Body of pancreas (tissue), 4 donors: ENCODE measurements around the gene NFIC. TPM values are rescaled to one million over a fixed set of nuclear protein-coding genes. Genes with fewer than 3 reads are reported as not detected.
"Not testable (repeated sequence)": the region's sequence is repeated elsewhere in the genome, so short reads cannot be mapped to it uniquely, and the experiment has no call there.

Experiments used
- ATAC-seq: fragments of 150-250 bp; one replicate; pipeline ENCODE4 v1.9.1; 2016
- DNase-seq, 4 donors: peaks; one replicate each; pipeline ENCODE4 v3.0.0-alpha.2; 2019
- H3K27ac ChIP-seq, 4 donors: fragments of 200-600 bp; sonication (generic); 1 replicate in 3 of 4; 2 replicates in 1 of 4; pipeline versions ENCODE4 v1.5.1 to v1.6.1; 2016 to 2019; ENCODE audit warnings: mild to moderate bottlenecking in 1 of 4, mixed read lengths in 1 of 4, moderate library complexity in 1 of 4
- H3K27me3 ChIP-seq, 2 donors: fragments of 200-600 bp; sonication (generic); one replicate each; pipeline ENCODE4 v1.6.0; 2016; ENCODE audit warnings: mild to moderate bottlenecking in 1 of 2
- H3K36me3 ChIP-seq, 2 donors: fragments of 200-600 bp; sonication (generic); replicated peaks in 1 of 2; 2 replicates each; pipeline ENCODE4 v1.5.1; 2016; ENCODE audit warnings: low read depth in 2 of 2; ENCODE audit not compliant: insufficient read depth in 1 of 2
- H3K4me1 ChIP-seq: fragments of 200-600 bp; sonication (generic); one replicate; pipeline ENCODE4 v1.6.0; 2016
- H3K4me3 ChIP-seq, 2 donors: fragments of 200-600 bp; sonication (generic); 1 replicate in 1 of 2; 2 replicates in 1 of 2; pipeline ENCODE4 v1.5.1; 2016 to 2019
- H3K9me3 ChIP-seq, 3 donors: fragments of 200-600 bp; sonication (generic); 1 replicate in 2 of 3; 2 replicates in 1 of 3; pipeline ENCODE4 v1.5.1; 2016
- CTCF ChIP-seq, 7 experiments: fragments of 450-650 bp in 4 of 7; fragments of 200-600 bp in 3 of 7; sonication (generic) in 3 of 7; IDR thresholded peaks; one replicate each; pipeline ENCODE4 v1.5.1; 2016 to 2019; ENCODE audit warnings: antibody characterized with exemption in 7 of 7
- POLR2A ChIP-seq, 3 donors: fragments of 450-650 bp; IDR thresholded peaks; one replicate each; pipeline ENCODE4 v1.6.1; 2016; ENCODE audit warnings: antibody characterized with exemption in 3 of 3, mild to moderate bottlenecking in 2 of 3
- WGBS, 2 donors: methylation state at CpG; one replicate each; pipeline ENCODE4 v1.1.5; 2017; 5-methylcytosine and 5-hydroxymethylcytosine counted together
- intact Hi-C: fragments of 100-400 bp; cut with DNase I; formaldehyde crosslinking; loops from one replicate; pipeline ENCODE4 v1.15.1; 2023
- total RNA-seq, 2 donors: library from RNA; depleted of rRNA; stranded (reverse); fragments of >200 nt; gene quantifications; one replicate each; pipeline ENCODE4 v1.1.0, GENCODE V29; 2016

The NFIC gene
- total RNA-seq, 2 donors from 2014 or later, result 178 to 186 TPM

- intact Hi-C loops, result no loop called here
- Histone ChIP-seq H3K36me3 (no peaks in the 10 kb centered on the region), H3K9me3 (no peaks in the 10 kb centered on the region), H3K4me1 (peaks cover 23% of the 10 kb centered on the region), H3K27ac (peak overlapping the region; percentile 48 to 91 (median 86)), H3K27me3 (no peaks in the 10 kb centered on the region), H3K4me3 (peak overlapping the region; percentile 57 to 81)
- ATAC-seq, result no peak
- no peak for TF ChIP-seq CTCF (IDR thresholded peaks at IDR 0.05)
- TF ChIP-seq POLR2A (IDR thresholded peaks at IDR 0.05), result no peak
- WGBS, 2 donors, result 19 to 20% methylated on average over 13 to 31 of the region's 31 CpGs
- DNase-seq, result peak; percentile 41 to 70 (median 58)
Measured at GRCh38 chr19:3507371-3508120, 141.2 kb downstream of the NFIC start.

GRCh38 chr19:3508121-3508661 is 141.8 kb downstream of the NFIC start:
- H3K4me3 ChIP-seq, intact Hi-C loops, H3K36me3 ChIP-seq, H3K27me3 ChIP-seq, H3K9me3 ChIP-seq, DNase-seq, ATAC-seq: not testable (repeated sequence)
- Histone ChIP-seq H3K4me1 (peaks cover 30% of the 10 kb centered on the region), H3K27ac (peak overlapping the region in 2 of 4 donors; percentile 91)
- WGBS, 2 donors, result 88 to 94% methylated on average over 10 to 16 of the region's 18 CpGs

DNA sequence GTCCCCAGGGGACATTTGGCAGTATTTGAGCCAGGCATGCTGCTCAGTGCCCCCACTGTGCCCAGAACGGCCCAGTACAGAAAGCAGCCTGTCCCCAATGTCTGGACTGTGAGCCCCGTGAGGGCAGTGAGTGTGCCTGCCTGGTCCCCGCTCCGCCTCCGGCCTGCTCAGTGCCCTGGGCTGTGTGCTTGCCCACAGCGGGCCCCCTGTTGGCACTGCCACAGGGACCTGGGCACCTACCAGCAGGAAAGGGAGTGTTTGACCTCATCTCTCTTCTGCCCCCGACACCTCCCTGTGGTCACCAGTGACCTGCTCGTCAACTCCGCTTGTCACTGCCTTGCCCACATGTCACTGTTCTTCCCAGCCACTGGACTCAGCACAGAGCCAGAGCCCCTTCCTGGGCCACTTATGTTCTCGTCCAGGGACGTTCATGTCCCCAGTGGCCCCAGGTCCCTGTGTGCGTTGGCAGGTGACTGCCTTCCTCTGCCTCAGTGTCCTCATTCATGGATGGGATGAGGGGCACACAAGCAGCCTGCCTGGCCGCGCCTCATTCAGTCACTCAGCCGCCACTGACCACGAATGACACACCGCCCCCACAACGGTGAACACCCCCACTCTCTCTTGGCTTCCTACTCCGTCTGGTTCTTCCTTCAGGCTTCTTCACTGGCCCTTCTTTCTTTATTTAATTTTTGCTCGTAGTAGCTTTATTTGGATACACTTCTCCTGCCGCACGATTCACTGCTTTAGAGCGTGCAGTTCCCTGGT is 142.6 kb downstream of the NFIC start:
- Histone ChIP-seq H3K9me3 (no peaks in the 10 kb centered on the region), H3K27ac (no peak overlapping the region), H3K36me3 (no peaks in the 10 kb centered on the region), H3K4me1 (peaks cover 34% of the 10 kb centered on the region), H3K27me3 (no peaks in the 10 kb centered on the region), H3K4me3 (no peak overlapping the region)
- TF ChIP-seq CTCF (IDR thresholded peaks at IDR 0.05) (no peak), POLR2A (IDR thresholded peaks at IDR 0.05) (no peak)
- ATAC-seq (no peak), DNase-seq (no peak)
- WGBS, 2 donors, result 90 to 92% methylated on average over 20 to 23 of the region's 23 CpGs
- intact Hi-C loops, result no loop called here

DNA sequence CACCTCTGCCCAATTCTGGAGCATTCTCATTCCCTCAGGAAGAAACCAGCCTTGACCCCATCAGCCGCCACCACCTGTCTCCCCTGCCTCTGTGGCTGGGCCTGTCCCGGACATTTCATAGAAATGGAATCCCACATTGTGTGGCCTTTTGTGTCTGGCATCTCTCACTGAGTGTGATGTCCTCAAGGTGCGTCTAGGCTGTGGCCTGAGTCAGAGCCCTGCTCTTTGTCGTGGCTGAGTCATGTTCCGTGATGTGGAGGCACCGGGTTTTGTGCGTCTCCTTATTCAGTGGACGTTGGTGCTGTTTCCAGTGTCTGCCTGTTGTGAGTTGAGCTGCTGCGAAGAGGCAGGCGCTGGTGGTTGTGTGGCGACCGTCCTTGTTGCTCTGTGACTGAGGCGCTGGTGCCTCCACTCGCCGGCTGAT is 143.2 kb downstream of the NFIC start:
- no peak for TF ChIP-seq POLR2A (IDR thresholded peaks at IDR 0.05)
- ATAC-seq (no peak), DNase-seq (no peak)
- H3K36me3 ChIP-seq, result no peaks in the 10 kb centered on the region
- no peak overlapping the region for H3K4me3 ChIP-seq
- no peak overlapping the region for H3K27ac ChIP-seq
- no peaks in the 10 kb centered on the region for H3K9me3 ChIP-seq
- 87% methylated on average over 9 to 15 of the region's 15 CpGs for WGBS, 2 donors
- H3K4me1 ChIP-seq, result peaks cover 34% of the 10 kb centered on the region
- H3K27me3 ChIP-seq, result no peaks in the 10 kb centered on the region
- intact Hi-C loops, result no loop called here

GRCh38 chr19:3510727-3511126 is 144.3 kb downstream of the NFIC start:
- no peak for ATAC-seq
- TF ChIP-seq POLR2A (IDR thresholded peaks at IDR 0.05), result no peak
- no peak for TF ChIP-seq CTCF (IDR thresholded peaks at IDR 0.05)
- H3K4me3 ChIP-seq, result no peak overlapping the region
- WGBS, 2 donors, result 0 to 83% methylated on average over 1 to 18 of the region's 22 CpGs
- H3K36me3 ChIP-seq, result no peaks in the 10 kb centered on the region
- H3K27ac ChIP-seq, result no peak overlapping the region
- H3K9me3 ChIP-seq, result no peaks in the 10 kb centered on the region
- peaks cover 25% of the 10 kb centered on the region for H3K4me1 ChIP-seq
- intact Hi-C loops, result no loop called here
- DNase-seq, result no peak
- no peaks in the 10 kb centered on the region for H3K27me3 ChIP-seq
